ENCODE measurements around the gene CD72. TPM values are rescaled to one million over a fixed set of nuclear protein-coding genes. Genes with fewer than 3 reads are reported as not detected.
A peak's percentile ranks its signal among the peaks of the same experiment; 100 is the strongest.

The CD72 gene
- total RNA-seq, 1 donor from 2014 or later, result 2.4 TPM

DNA sequence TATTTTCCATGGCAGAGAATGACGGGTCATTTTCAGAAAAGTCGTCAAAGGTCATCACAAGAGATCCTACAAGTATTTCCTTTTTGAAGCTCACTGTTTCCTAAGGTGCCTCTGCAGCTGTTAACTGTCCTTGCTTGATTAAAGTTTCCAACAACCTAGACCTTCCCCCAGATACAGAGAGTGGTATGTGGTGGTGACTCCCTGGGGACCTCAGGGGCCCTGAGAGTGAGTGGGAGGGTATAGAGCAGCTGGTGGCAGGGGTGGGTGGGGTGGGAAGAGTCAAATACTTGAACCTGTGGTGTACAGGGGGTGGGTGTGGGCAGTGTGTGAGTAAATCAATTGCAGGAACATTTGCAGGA lies 1.6 kb upstream of the CD72 start:
- TF ChIP-seq, protein P1, sequence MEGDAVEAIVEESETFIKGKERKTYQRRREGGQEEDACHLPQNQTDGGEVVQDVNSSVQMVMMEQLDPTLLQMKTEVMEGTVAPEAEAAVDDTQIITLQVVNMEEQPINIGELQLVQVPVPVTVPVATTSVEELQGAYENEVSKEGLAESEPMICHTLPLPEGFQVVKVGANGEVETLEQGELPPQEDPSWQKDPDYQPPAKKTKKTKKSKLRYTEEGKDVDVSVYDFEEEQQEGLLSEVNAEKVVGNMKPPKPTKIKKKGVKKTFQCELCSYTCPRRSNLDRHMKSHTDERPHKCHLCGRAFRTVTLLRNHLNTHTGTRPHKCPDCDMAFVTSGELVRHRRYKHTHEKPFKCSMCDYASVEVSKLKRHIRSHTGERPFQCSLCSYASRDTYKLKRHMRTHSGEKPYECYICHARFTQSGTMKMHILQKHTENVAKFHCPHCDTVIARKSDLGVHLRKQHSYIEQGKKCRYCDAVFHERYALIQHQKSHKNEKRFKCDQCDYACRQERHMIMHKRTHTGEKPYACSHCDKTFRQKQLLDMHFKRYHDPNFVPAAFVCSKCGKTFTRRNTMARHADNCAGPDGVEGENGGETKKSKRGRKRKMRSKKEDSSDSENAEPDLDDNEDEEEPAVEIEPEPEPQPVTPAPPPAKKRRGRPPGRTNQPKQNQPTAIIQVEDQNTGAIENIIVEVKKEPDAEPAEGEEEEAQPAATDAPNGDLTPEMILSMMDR (IDR thresholded peaks at IDR 0.05; ENCODE audit: unreplicated experiment), result no peak
- DNase-seq (ENCODE audit: low spot score), result no peak
- peaks cover 13% of the 10 kb centered on the region for H3K27me3 Mint-ChIP-seq (ENCODE audit: unreplicated experiment)
- H3K27ac Mint-ChIP-seq (ENCODE audit: unreplicated experiment), result no peak overlapping the region
- no peak overlapping the region for H3K4me3 Mint-ChIP-seq (ENCODE audit: unreplicated experiment)
- H3K4me1 Mint-ChIP-seq (ENCODE audit: unreplicated experiment), result peaks cover 15% of the 10 kb centered on the region
- H3K9me3 Mint-ChIP-seq (ENCODE audit: unreplicated experiment), result no peaks in the 10 kb centered on the region
- no peaks in the 10 kb centered on the region for H3K36me3 Mint-ChIP-seq (ENCODE audit: low read depth, unreplicated experiment)

DNA sequence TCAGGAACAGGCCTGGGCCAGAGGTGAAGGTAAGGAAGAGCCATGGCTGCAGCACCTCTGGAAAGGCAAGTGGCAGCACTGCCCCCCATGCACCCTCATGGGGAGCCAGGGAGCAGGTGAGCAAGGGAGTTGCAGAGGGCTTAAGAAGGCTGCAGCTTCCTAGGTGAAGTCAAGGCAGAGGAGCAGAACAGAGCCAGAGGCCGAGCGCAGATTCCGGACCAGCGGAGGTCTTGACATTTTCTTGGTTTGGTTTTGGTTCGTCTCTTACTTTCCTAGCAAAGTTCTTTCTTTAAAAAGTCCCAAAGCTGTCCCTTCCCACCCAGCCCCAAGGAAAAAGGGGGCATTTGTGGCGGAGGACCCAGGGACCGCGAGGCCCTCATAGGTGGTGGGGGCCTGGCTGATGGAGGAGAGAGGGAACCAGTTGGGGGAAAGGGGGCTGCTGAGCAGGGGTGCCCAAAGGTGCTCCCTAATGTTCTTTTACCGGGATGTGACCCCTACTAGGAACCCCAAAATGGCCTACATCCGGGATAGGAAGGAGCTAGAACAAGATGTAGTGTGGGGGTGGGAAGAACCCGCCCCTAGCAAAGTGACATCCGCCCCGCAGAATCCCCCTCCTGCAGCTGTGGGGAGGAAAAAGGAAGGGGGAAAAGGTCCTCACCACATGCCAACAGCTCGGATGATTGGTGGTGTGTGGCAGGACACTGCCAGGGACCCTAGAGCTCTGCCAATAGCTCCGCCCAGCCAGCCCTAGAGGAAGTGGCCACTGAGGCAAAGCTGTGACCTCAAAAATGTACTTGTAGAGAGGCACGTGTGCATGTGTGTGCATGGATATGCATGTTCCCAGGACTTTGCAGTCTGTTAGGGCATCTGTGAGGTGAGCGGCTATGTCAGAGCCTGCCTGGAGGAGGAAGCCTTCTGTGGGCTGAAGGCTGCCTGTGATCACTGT lies 914 bp upstream of the CD72 start:
- no peaks in the 10 kb centered on the region for H3K36me3 Mint-ChIP-seq (ENCODE audit: low read depth, unreplicated experiment)
- H3K4me3 Mint-ChIP-seq (ENCODE audit: unreplicated experiment), result no peak overlapping the region
- no peaks in the 10 kb centered on the region for H3K9me3 Mint-ChIP-seq (ENCODE audit: unreplicated experiment)
- no peak for DNase-seq (ENCODE audit: low spot score)
- peaks cover 15% of the 10 kb centered on the region for H3K27me3 Mint-ChIP-seq (ENCODE audit: unreplicated experiment)
- peaks cover 15% of the 10 kb centered on the region for H3K4me1 Mint-ChIP-seq (ENCODE audit: unreplicated experiment)
- TF ChIP-seq, protein P1 (IDR thresholded peaks at IDR 0.05; ENCODE audit: unreplicated experiment), result no peak
- no peak overlapping the region for H3K27ac Mint-ChIP-seq (ENCODE audit: unreplicated experiment)

DNA sequence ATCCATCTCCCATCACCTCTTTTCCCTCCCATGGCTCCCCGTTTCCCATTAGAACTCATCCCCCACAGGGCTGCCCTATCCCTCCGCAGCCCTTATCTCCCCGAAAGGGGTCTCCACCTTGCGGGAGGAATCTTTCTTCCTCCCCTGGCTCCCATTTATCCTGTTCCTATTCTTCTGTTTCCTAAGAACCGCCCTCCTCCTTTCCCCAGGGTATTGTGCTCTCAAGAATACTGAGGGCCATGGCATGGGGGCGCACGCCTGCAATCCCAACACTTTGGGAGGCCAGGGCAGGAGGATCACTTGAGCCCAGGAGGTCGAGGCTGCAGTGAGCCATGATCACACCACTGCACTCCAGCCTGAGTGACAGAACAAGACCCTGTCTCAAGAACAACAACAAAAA lies 665 bp downstream of the CD72 start:
- H3K36me3 Mint-ChIP-seq (ENCODE audit: low read depth, unreplicated experiment), result no peaks in the 10 kb centered on the region
- no peaks in the 10 kb centered on the region for H3K9me3 Mint-ChIP-seq (ENCODE audit: unreplicated experiment)
- no peak for DNase-seq (ENCODE audit: low spot score)
- peaks cover 15% of the 10 kb centered on the region for H3K27me3 Mint-ChIP-seq (ENCODE audit: unreplicated experiment)
- TF ChIP-seq, protein P1 (IDR thresholded peaks at IDR 0.05; ENCODE audit: unreplicated experiment), result no peak
- H3K4me3 Mint-ChIP-seq (ENCODE audit: unreplicated experiment), result no peak overlapping the region
- H3K4me1 Mint-ChIP-seq (ENCODE audit: unreplicated experiment), result peaks cover 15% of the 10 kb centered on the region
- H3K27ac Mint-ChIP-seq (ENCODE audit: unreplicated experiment), result peak overlapping the region; percentile 11

DNA sequence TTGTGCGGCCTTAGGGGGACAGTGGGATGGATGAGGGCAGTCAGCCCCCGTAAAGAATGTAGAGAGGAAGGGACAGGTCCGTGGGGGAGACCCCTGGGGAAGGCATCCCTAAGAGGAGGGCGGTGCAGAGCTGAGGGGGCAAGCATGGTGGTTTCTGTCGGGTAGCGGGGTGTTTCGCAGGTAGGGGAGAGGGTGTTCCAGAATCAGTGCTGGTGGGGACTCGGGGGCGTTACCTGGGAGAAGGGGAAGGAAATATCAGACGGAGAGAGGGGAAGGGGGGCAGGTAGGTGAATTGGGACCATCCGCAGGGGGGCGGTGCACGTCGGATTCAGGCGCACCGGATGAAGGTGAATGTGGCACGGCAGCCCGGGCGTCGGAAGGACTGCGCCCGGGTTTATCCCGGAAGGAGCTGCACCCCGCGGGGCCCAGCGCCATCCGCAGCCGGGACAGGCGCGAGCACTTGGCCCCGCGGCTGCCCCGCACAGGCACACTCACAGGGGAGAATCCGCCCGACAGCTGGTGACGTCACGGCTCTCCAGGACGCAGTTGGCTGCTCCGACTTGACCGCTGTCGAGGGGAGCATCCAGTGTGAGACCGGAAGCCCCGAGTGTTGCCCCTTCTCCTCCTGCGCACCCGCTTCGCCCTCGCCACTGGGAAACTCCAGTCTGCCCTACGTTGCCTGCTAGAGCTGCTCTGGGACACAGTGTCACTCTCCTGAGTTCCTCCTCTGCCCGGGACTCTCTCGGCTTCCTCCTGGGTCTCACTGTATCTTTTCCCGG lies 1.3 kb downstream of the CD72 start:
- H3K4me1 Mint-ChIP-seq (ENCODE audit: unreplicated experiment), result peaks cover 15% of the 10 kb centered on the region

More for the DNA sequence above, 1.3 kb downstream of the CD72 start:
- Mint-ChIP-seq H3K9me3 (ENCODE audit: unreplicated experiment) (no peaks in the 10 kb centered on the region), H3K27ac (ENCODE audit: unreplicated experiment) (peak overlapping the region; percentile 11), H3K36me3 (ENCODE audit: low read depth, unreplicated experiment) (no peaks in the 10 kb centered on the region), H3K27me3 (ENCODE audit: unreplicated experiment) (peaks cover 15% of the 10 kb centered on the region), H3K4me3 (ENCODE audit: unreplicated experiment) (peak overlapping the region; percentile 56)
- TF ChIP-seq, protein P1 (IDR thresholded peaks at IDR 0.05; ENCODE audit: unreplicated experiment), result no peak
- peak; percentile 43 for DNase-seq (ENCODE audit: low spot score)

Data from endothelial cell (in vitro differentiated cells).